Fibroblast of lung (primary cell): ENCODE results near the gene KCNT1. TPM values are rescaled to one million over a fixed set of nuclear protein-coding genes. Genes with fewer than 3 reads are reported as not detected.

Experiments used
- DNase-seq, 2 donors: peaks; one replicate each; pipeline versions ENCODE4 v3.0.0 to v3.0.0-alpha.2; 2010; ENCODE audit warnings: low read depth in 2 of 2
- H2AFZ ChIP-seq: 2 replicates; pipeline ENCODE4 v1.5.1; 2012; ENCODE audit warnings: low read length, control low read depth, inconsistent platforms
- H3K27ac ChIP-seq: 2 replicates; pipeline ENCODE4 v1.5.1; 2011; ENCODE audit warnings: low read length, control low read depth; ENCODE audit not compliant: insufficient read depth
- H3K27me3 ChIP-seq: 2 replicates; pipeline ENCODE4 v1.5.1; 2011; ENCODE audit warnings: mild to moderate bottlenecking, low read length; ENCODE audit not compliant: control insufficient read depth, insufficient read depth
- H3K36me3 ChIP-seq: 2 replicates; pipeline ENCODE4 v1.5.1; 2011; ENCODE audit warnings: low read length; ENCODE audit not compliant: control insufficient read depth, insufficient read depth
- H3K4me1 ChIP-seq: 2 replicates; pipeline ENCODE4 v1.5.1; 2011; ENCODE audit warnings: low read length; ENCODE audit not compliant: control insufficient read depth, insufficient read depth; ENCODE audit errors: extremely low read depth
- H3K4me2 ChIP-seq: 2 replicates; pipeline ENCODE4 v1.5.1; 2011; ENCODE audit warnings: low read length, control low read depth; ENCODE audit not compliant: insufficient read depth; ENCODE audit errors: extremely low read depth
- H3K4me3 ChIP-seq, 4 experiments: fragments of 200-600 bp in 1 of 4; sonication (generic) in 1 of 4; replicated peaks in 1 of 4; 2 replicates each; pipeline ENCODE4 v1.5.1; 2011 to 2016; ENCODE audit warnings: low read length in 4 of 4, low read depth in 3 of 4, mild to moderate bottlenecking in 3 of 4, control low read depth in 2 of 4, inconsistent platforms in 1 of 4, mixed read lengths in 1 of 4; ENCODE audit not compliant: insufficient read depth in 1 of 4; ENCODE audit errors: control extremely low read depth in 1 of 4
- H3K79me2 ChIP-seq: 2 replicates; pipeline ENCODE4 v1.5.1; 2012; ENCODE audit warnings: mild to moderate bottlenecking, low read length, inconsistent platforms; ENCODE audit not compliant: control insufficient read depth, insufficient read depth
- H3K9ac ChIP-seq: 2 replicates; pipeline ENCODE4 v1.5.1; 2011; ENCODE audit warnings: mild to moderate bottlenecking, low read length, control low read depth; ENCODE audit not compliant: insufficient read depth
- H3K9me3 ChIP-seq: 2 replicates; pipeline ENCODE4 v1.5.1; 2012; ENCODE audit warnings: low read depth, low read length; ENCODE audit not compliant: control insufficient read depth, insufficient read depth
- H4K20me1 ChIP-seq: 2 replicates; pipeline ENCODE4 v1.5.1; 2011; ENCODE audit warnings: low read length; ENCODE audit not compliant: control insufficient read depth, insufficient read depth; ENCODE audit errors: extremely low read depth
- EZH2 ChIP-seq: IDR thresholded peaks from 2 replicates; pipeline ENCODE4 v1.5.1; 2012; ENCODE audit warnings: low read length, control low read depth, mild to moderate bottlenecking; ENCODE audit errors: missing control alignments
- polyA plus RNA-seq, 2 donors: library from polyadenylated mRNA; depleted of rRNA in 1 of 2; stranded (reverse) in 1 of 2; unstranded in 1 of 2; fragments of >200 nt; gene quantifications; 2 replicates each; pipeline ENCODE4 v1.2.1, GENCODE V29; 2011 to 2012; ENCODE audit warnings: missing spikeins in 1 of 2
- total RNA-seq: library from RNA; depleted of rRNA; stranded (reverse); fragments of >200 nt; gene quantifications from 2 replicates; pipeline ENCODE4 v1.2.1, GENCODE V29; 2014
- TF ChIP-seq, protein P1 (sequence below), 2 donors: IDR thresholded peaks in 1 of 2; conservative IDR thresholded peaks in 1 of 2; 1 replicate in 1 of 2; 2 replicates in 1 of 2; pipeline ENCODE4 v1.5.1; 2011 to 2012; ENCODE audit warnings: low read length in 2 of 2, control low read depth in 1 of 2, inconsistent platforms in 1 of 2, low read depth in 1 of 2, mild to moderate bottlenecking in 1 of 2

Gene KCNT1
- total and polyA plus RNA-seq, 2 donors (not counting 1 experiment from before 2014, with no cell fraction given): not detected

DNA sequence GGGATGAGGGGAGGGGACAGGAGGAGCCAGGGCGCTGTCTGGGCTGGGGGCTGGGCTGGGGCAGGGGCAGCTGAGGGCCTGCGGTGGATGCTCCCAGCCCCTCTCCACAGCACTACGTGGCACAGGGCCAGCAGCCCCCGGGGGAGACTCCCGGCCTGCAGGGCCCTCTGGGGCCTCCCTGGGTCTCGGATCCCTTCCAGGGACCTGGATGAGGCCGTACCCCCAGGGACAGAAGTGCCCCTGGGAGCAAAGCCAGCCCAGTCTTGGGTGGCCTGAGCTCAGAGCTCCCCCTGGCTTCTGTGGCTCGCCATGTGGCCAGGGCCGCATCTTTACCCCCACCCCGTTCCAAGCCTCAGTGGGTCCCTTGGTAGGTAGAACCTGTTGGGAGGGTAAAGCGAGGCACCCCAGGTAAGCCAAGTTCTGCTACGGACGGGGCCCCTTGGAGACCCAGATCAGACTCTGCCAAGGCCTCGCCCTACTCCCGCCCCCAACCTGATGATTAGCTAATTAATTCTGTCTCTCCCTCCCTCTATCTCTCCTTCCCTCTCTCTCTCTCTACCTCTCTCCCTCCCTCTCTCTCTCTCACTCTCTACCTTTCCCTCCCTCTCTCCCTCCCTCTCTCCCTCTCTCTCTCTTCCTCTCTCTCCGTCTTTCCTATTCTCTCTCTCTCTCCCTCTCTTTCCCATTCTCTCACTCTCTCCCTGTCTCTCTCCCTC, 24.3 kb downstream of the KCNT1 start:
- H3K79me2 ChIP-seq: no peaks in the 10 kb centered on the region
- no peak overlapping the region for H2AFZ ChIP-seq
- H4K20me1 ChIP-seq: no peaks in the 10 kb centered on the region
- no peaks in the 10 kb centered on the region for H3K36me3 ChIP-seq
- no peaks in the 10 kb centered on the region for H3K27me3 ChIP-seq
- H3K9me3 ChIP-seq: no peaks in the 10 kb centered on the region
- no peak for TF ChIP-seq EZH2
- TF ChIP-seq, protein P1, sequence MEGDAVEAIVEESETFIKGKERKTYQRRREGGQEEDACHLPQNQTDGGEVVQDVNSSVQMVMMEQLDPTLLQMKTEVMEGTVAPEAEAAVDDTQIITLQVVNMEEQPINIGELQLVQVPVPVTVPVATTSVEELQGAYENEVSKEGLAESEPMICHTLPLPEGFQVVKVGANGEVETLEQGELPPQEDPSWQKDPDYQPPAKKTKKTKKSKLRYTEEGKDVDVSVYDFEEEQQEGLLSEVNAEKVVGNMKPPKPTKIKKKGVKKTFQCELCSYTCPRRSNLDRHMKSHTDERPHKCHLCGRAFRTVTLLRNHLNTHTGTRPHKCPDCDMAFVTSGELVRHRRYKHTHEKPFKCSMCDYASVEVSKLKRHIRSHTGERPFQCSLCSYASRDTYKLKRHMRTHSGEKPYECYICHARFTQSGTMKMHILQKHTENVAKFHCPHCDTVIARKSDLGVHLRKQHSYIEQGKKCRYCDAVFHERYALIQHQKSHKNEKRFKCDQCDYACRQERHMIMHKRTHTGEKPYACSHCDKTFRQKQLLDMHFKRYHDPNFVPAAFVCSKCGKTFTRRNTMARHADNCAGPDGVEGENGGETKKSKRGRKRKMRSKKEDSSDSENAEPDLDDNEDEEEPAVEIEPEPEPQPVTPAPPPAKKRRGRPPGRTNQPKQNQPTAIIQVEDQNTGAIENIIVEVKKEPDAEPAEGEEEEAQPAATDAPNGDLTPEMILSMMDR (conservative IDR thresholded peaks at IDR 0.05 in 1 of 2, IDR thresholded peaks at IDR 0.05 in 1 of 2; ENCODE audit: low read depth in 1 of 2, low read length in 2 of 2): no peak
- DNase-seq: no peak
- H3K4me1 ChIP-seq: no peaks in the 10 kb centered on the region
- no peak overlapping the region for H3K27ac ChIP-seq
- no peak overlapping the region for H3K4me2 ChIP-seq
- H3K4me3 ChIP-seq: no peak overlapping the region
- H3K9ac ChIP-seq: no peak overlapping the region

DNA sequence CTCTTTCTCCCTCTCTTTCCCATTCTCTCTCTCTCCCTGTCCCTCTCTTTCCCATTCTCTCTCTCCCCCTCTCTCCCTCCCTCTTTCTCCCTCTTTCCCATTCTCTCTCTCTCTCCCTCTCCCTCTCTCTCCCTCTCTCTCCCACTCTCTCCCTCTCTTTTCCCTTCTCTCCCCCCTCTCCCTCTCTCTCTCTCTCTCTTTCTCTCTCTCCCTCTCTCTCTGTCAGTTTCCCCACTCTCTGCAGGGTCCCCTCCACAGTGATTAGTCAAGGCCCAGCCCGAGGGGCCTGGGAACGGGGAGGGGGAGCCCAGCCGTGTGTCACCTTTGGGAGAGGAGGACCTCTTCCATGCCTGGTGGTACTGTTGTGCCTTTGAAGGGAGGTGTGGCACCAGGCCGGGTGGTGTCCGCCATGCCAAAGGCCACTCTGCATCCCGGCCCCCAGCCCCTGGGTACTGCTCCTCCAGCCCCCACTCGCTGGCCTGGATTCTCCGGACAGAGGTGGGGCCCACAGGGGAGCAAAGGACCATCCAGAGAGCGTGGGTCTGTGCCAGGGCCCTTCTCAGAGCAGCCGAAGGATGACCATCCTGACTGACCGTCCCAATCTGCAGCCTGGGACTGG, 25.4 kb downstream of the KCNT1 start:
- Histone ChIP-seq H2AFZ (no peak overlapping the region), H3K27ac (no peak overlapping the region), H3K36me3 (no peaks in the 10 kb centered on the region), H4K20me1 (no peaks in the 10 kb centered on the region), H3K4me1 (no peaks in the 10 kb centered on the region), H3K79me2 (no peaks in the 10 kb centered on the region), H3K9me3 (no peaks in the 10 kb centered on the region), H3K4me2 (no peak overlapping the region), H3K4me3 (no peak overlapping the region), H3K9ac (no peak overlapping the region), H3K27me3 (no peaks in the 10 kb centered on the region)
- no peak for DNase-seq
- TF ChIP-seq, protein P1 (conservative IDR thresholded peaks at IDR 0.05 in 1 of 2, IDR thresholded peaks at IDR 0.05 in 1 of 2; ENCODE audit: low read depth in 1 of 2, low read length in 2 of 2): no peak
- TF ChIP-seq EZH2: no peak

DNA sequence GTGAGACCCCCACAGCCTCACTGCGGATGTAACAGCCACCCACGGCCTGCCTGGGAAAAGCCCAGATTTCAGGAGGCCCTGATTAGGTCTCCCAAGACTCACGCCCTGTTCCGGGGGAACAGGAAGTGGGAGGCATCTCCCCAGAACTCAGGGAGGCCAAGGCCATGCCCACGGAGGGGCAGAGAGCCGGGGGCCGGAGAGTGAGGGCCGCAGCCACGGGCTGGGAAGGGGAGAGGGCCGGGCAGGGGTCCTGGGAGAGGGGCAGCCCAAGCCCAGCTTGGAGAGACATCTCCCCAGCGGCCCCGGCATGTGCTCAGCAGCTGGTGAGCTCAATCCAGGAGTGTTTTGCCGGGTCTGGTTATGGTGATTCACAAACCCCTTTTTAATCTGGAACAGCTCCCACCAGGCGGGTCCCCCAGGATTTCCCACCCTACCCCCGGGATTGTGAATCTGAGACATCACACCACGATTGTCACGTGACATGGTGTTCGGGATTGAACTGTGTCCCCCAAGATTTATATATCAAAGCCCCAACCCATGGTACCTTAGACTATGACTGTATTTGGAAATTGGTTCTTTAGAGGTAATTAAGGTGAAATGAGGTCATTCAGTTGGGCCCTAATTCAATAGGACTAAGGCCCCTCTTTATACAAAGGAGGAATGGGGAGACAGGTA, 26.6 kb downstream of the KCNT1 start:
- Histone ChIP-seq H3K79me2 (no peaks in the 10 kb centered on the region), H3K27me3 (no peaks in the 10 kb centered on the region), H3K4me1 (no peaks in the 10 kb centered on the region), H3K4me2 (no peak overlapping the region), H3K9ac (no peak overlapping the region), H3K9me3 (no peaks in the 10 kb centered on the region), H3K4me3 (no peak overlapping the region), H3K27ac (no peak overlapping the region), H3K36me3 (no peaks in the 10 kb centered on the region), H2AFZ (no peak overlapping the region), H4K20me1 (no peaks in the 10 kb centered on the region)
- no peak for DNase-seq
- TF ChIP-seq EZH2: no peak
- TF ChIP-seq, protein P1 (conservative IDR thresholded peaks at IDR 0.05 in 1 of 2, IDR thresholded peaks at IDR 0.05 in 1 of 2; ENCODE audit: low read depth in 1 of 2, low read length in 2 of 2): no peak
